Vagina (tissue), 2 donors: ENCODE measurements around the gene MLYCD. TPM values are rescaled to one million over a fixed set of nuclear protein-coding genes. Genes with fewer than 3 reads are reported as not detected.

Source experiments
- DNase-seq, 2 donors: peaks; one replicate each; pipeline ENCODE4 v3.0.0-alpha.2; 2017; ENCODE audit errors: extremely low spot score in 2 of 2
- H3K27ac ChIP-seq: fragments of 200-600 bp; sonication (generic); one replicate; pipeline ENCODE4 v1.5.1; 2019
- H3K27me3 ChIP-seq: fragments of 200-600 bp; sonication (generic); one replicate; pipeline ENCODE4 v1.5.1; 2019
- H3K36me3 ChIP-seq, 2 donors: fragments of 200-600 bp; sonication (generic); one replicate each; pipeline ENCODE4 v1.5.1; 2017 to 2019
- H3K4me1 ChIP-seq: fragments of 200-600 bp; sonication (generic); one replicate; pipeline ENCODE4 v1.5.1; 2019
- H3K4me3 ChIP-seq, 2 donors: fragments of 200-600 bp; sonication (generic); 1 replicate in 1 of 2; 2 replicates in 1 of 2; pipeline ENCODE4 v1.5.1; 2016 to 2019
- H3K9me3 ChIP-seq: fragments of 200-600 bp; sonication (generic); one replicate; pipeline ENCODE4 v1.5.1; 2019
- POLR2A ChIP-seq, 2 donors: fragments of 450-650 bp; IDR thresholded peaks; one replicate each; pipeline ENCODE4 v1.6.1; 2017; ENCODE audit warnings: antibody characterized with exemption in 2 of 2, mild to moderate bottlenecking in 2 of 2, moderate library complexity in 2 of 2
- POLR2AphosphoS5 ChIP-seq, 2 donors: sonication (generic); formaldehyde crosslinking; IDR thresholded peaks; one replicate each; pipeline ENCODE4 v1.9.0; 2017; ENCODE audit warnings: antibody characterized with exemption in 2 of 2, mild to moderate bottlenecking in 2 of 2, low read depth in 1 of 2; ENCODE audit not compliant: insufficient read depth in 1 of 2
- intact Hi-C: fragments of 100-400 bp; cut with DNase I; formaldehyde crosslinking; loops from one replicate; pipeline ENCODE4 v1.15.1; 2023
- total RNA-seq: library from RNA; depleted of rRNA; stranded (reverse); fragments of >200 nt; gene quantifications from one replicate; pipeline ENCODE4 v1.2.3, GENCODE V29; 2016
- TF ChIP-seq, protein P1 (sequence below), 3 experiments: fragments of 450-650 bp in 2 of 3; fragments of 200-600 bp in 1 of 3; sonication (generic) in 1 of 3; IDR thresholded peaks; one replicate each; pipeline ENCODE4 v1.5.1; 2017 to 2019; ENCODE audit warnings: antibody characterized with exemption in 3 of 3, mild to moderate bottlenecking in 2 of 3, moderate library complexity in 2 of 3

MLYCD gene
- total RNA-seq, 1 donor from 2014 or later = 8.8 TPM

DNA sequence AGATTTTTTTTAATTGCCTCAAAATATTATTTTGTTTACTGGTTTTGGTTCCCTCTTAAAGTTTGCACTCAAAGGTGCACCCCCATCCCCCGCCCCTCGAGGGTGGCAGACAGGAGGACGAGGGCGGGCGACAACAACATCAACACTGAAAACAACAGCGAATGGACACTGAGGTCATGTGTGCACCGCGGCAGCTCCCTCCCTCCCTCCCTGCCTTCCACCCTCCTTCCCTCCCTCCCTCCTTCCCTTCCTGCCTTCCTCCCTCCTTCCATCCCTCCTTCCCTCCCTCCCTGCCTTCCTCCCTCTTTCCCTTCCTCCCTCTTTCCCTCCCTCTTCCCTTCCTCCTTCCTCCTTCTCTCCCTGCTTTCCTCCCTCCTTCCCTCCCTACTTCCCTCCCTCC, 52.6 kb downstream of the MLYCD start:
- no peak overlapping the region for H3K4me3 ChIP-seq
- no peak for DNase-seq
- no peaks in the 10 kb centered on the region for H3K27me3 ChIP-seq
- H3K27ac ChIP-seq = no peak overlapping the region
- H3K36me3 ChIP-seq = no peaks in the 10 kb centered on the region
- H3K4me1 ChIP-seq = peaks cover 31% of the 10 kb centered on the region
- H3K9me3 ChIP-seq = no peaks in the 10 kb centered on the region
- no peak for TF ChIP-seq POLR2A (IDR thresholded peaks at IDR 0.05)
- TF ChIP-seq POLR2AphosphoS5 (IDR thresholded peaks at IDR 0.05; ENCODE audit: insufficient read depth in 1 of 2, low read depth in 1 of 2) = no peak
- TF ChIP-seq, protein P1, sequence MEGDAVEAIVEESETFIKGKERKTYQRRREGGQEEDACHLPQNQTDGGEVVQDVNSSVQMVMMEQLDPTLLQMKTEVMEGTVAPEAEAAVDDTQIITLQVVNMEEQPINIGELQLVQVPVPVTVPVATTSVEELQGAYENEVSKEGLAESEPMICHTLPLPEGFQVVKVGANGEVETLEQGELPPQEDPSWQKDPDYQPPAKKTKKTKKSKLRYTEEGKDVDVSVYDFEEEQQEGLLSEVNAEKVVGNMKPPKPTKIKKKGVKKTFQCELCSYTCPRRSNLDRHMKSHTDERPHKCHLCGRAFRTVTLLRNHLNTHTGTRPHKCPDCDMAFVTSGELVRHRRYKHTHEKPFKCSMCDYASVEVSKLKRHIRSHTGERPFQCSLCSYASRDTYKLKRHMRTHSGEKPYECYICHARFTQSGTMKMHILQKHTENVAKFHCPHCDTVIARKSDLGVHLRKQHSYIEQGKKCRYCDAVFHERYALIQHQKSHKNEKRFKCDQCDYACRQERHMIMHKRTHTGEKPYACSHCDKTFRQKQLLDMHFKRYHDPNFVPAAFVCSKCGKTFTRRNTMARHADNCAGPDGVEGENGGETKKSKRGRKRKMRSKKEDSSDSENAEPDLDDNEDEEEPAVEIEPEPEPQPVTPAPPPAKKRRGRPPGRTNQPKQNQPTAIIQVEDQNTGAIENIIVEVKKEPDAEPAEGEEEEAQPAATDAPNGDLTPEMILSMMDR (IDR thresholded peaks at IDR 0.05) = no peak
- intact Hi-C loops = loop anchor here (10.0 kb wide), 1 partner anchor 223 kb away; no protein-coding TSS in a partner anchor

DNA sequence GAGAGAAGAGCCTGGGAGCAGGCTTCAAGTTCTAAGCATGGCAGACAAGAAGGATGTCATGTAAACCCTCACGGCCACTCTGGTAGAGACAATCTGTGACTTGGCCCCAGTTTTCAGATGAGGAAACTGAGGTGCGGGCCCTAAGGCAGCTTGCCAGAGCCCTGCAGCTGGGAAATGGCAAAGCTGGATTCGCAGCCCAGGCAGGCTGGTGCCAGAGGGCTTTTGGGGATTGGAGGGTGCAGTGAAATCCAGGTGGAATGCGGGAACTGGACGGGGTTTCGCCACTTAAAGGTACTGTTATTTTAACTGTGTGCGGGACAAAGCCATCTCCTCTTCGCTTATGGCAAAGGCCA, 53.6 kb downstream of the MLYCD start:
- Histone ChIP-seq H3K36me3 (no peaks in the 10 kb centered on the region), H3K9me3 (no peaks in the 10 kb centered on the region), H3K4me1 (peaks cover 31% of the 10 kb centered on the region), H3K4me3 (peak overlapping the region; percentile 52 to 64), H3K27ac (peak overlapping the region; percentile 88), H3K27me3 (no peaks in the 10 kb centered on the region)
- peak in 1 of 2 donors; percentile 89 for DNase-seq
- intact Hi-C loops = loop anchor here (10.0 kb wide), 1 partner anchor 222 kb away; no protein-coding TSS in a partner anchor
- no peak for TF ChIP-seq POLR2A (IDR thresholded peaks at IDR 0.05)
- TF ChIP-seq, protein P1 (IDR thresholded peaks at IDR 0.05) = no peak
- TF ChIP-seq POLR2AphosphoS5 (IDR thresholded peaks at IDR 0.05; ENCODE audit: insufficient read depth in 1 of 2, low read depth in 1 of 2) = no peak

DNA sequence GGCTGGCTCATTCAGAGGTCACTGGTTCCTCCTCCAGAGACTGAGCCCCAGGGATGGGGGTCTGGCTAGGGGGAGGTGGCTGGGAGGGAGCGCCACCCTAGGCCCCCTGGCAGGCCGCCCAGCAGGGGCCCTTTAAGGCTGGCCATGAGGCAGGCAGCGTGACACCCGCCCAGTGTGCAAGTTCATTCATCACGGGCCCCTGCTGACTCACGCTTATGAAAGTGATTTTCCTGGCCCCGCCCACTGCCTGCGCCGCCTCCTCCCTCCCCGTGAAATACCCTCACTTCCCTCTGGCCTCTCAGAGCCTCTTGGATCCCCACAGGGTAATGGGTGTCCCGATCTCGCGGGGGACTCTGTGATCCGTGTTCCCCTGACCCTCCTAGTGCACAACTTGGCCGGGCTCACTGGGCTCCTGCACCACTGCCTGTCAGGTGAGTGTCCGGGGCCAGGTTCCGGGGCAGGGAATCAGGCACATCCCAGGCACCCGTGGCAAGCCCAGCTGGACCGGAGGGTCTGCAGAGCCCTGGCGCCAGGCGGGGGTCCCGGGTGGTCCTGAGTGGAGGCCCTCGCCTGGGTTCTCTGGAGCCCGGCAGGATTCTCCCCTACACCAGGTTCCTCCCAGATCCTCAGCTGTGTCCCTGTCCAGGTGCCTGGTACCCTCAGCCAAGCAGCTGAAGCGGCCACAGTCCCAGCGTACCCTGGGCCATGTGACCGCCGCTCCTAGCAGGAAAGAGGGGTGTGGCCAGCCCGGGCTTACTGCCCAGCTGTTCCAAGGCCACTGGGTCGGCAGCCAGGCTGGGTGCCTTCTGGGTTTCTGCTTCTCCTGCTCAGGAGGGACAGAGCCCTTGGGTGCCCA, 54.3 kb downstream of the MLYCD start, which contains the start of gene OSGIN1:
Gene OSGIN1, plus strand, starts transcription at position 301 of the 856 bp plus-strand sequence. CDS start 4,432 bp downstream, outside the sequence.
- H3K27me3 ChIP-seq = no peaks in the 10 kb centered on the region
- H3K4me1 ChIP-seq = peaks cover 31% of the 10 kb centered on the region
- H3K36me3 ChIP-seq = no peaks in the 10 kb centered on the region
- H3K27ac ChIP-seq = peak within 1 kb of the TSS; percentile 88
- intact Hi-C loops = loop anchor here (10.0 kb wide), 1 partner anchor 222 kb away; no protein-coding TSS in a partner anchor
- DNase-seq = peak in 1 of 2 donors; percentile 97
- H3K4me3 ChIP-seq = peak within 1 kb of the TSS; percentile 52 to 64
- peak in 1 of 2 donors; percentile 69 for TF ChIP-seq POLR2A (IDR thresholded peaks at IDR 0.05)
- TF ChIP-seq, protein P1 (IDR thresholded peaks at IDR 0.05) = no peak
- TF ChIP-seq POLR2AphosphoS5 (IDR thresholded peaks at IDR 0.05; ENCODE audit: insufficient read depth in 1 of 2, low read depth in 1 of 2) = peak; percentile 81 to 94
- no peaks in the 10 kb centered on the region for H3K9me3 ChIP-seq

DNA sequence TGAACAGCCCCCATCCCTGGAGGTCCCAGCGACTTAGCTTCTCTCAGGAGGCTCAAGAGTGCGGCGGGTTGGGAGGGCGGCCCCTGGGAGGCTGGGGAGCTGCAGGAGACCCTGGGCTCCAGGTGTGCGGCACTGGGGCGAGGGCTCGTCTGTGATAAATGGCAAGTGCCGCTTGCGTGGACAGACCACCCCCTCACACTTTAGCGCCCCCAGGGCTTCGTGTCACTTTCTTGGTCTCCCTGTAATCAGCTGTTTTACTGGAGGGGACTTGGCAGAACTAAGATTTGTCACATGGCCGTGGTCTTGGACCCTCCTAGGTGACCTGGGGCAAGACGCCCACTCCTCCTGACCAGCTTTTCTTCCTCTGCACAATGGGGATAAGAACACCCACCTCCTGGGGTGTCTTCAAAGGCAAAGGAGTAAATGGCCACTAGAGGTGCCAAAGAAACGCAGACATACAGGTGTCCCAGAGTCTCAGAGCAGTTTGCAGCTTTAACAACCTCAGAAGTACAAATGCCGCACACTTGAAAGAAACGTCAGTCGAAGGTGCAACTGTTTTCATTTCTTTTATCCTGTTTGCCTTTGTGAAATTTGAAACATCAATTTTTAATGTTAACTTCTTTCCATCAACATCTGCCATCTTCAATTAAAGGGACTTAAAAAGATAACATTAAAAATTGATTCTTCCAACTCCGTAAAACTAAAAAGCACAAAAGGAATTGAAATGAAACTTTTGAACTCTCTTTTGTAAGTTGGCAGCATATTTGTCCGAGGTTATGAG, 55.1 kb downstream of the MLYCD start:
- Histone ChIP-seq H3K9me3 (no peaks in the 10 kb centered on the region), H3K27me3 (no peaks in the 10 kb centered on the region), H3K4me3 (peak overlapping the region; percentile 52 to 64), H3K4me1 (peaks cover 31% of the 10 kb centered on the region), H3K27ac (peak overlapping the region; percentile 88), H3K36me3 (peaks cover 0 to 5% of the 10 kb centered on the region in 2 donors)
- intact Hi-C loops = loop anchor here (10.0 kb wide), 1 partner anchor 221 kb away; no protein-coding TSS in a partner anchor
- TF ChIP-seq, protein P1 (IDR thresholded peaks at IDR 0.05) = peak in 1 of 3 experiments; percentile 7
- TF ChIP-seq POLR2A (IDR thresholded peaks at IDR 0.05) = no peak
- TF ChIP-seq POLR2AphosphoS5 (IDR thresholded peaks at IDR 0.05; ENCODE audit: insufficient read depth in 1 of 2, low read depth in 1 of 2) = peak in 1 of 2 donors; percentile 17
- no peak for DNase-seq
